GM15510 (cell line): ENCODE data around the gene GPR156.

Experiments
- POLR2A ChIP-seq: IDR thresholded peaks from 3 replicates; pipeline ENCODE4 v1.6.1; 2011; ENCODE audit warnings: borderline replicate concordance; ENCODE audit not compliant: insufficient read length; ENCODE audit errors: extremely low read depth

Gene GPR156

DNA sequence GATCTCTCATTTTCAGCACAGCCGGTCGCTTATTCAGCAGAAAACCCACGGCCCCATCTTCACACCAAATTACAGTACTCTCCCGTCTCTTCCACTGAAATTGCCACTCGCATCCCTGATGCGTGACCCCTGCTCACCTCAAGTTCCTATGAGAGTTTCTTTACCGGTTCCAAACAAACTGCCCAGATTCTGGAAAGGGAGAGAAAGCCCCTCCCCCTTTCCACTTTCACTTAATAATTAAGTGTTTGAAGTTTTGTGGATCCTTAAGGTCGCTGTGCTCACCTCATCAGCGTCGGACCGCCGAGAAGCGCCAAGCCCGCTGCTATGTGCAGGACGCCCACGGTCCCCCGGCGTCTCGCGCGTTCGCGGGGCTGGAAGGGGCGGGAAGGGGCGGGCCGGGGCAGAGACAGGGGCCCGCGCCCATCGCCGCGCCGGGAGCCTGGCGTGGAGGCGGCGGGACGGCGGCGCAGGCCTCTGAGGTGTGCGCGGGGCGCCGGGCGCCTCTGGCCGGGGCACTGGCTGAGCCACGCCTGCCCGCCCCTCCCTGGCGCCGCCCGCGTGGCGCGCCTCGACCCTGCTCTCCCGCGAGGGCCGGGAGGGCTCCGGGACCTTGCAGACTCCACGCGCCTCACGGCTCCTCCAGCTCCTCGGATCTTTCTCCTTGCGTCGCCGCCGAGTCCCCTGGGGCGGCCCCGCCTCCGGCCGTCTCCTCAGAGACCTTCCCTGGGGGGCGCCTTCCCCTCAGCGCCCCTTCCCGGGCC lies at the start of gene GPR156:
GPR156 (minus strand) TSS at position 476 of the 761 bp plus-strand sequence. CDS start 41,124 bp downstream, outside the sequence.
- TF ChIP-seq POLR2A, result no peak

DNA sequence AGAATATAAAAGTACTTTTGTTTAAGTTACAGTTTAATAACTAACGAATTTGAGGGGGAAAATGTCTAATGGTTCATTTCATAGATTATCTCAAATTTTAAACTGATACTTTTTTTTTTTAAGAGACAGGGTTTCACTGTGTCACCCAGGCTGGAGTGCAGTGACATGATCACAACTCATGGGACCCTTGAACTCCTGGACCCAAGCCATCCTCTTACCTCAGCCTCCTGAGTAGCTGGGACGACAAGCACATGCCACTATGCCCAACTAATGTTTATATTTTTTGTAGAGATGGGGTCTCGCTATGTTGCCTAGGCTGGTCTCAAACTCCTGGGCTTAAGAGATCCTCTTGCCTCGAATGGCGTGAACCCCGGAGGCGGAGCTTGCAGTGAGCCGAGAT lies 47.6 kb upstream of the GPR156 start:
- no peak for TF ChIP-seq POLR2A

DNA sequence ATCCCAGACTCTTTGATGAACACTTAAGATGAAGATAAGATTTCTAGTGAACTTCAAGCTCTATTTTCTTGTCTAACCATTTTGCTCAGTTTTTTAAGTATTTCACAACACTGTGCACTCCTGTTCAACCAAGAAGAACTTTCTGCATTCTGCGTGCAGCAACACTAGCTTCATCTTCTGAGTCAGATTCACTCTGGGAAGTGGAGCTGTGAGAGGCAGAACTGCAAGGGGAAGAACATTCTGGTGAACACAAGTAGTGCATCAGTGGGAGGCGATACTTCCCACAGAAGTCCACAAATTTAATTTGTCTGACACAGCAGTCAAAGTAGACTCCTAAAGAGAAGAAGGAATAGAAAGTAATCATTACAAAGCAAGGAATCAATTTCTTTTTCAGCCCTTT lies 46.1 kb upstream of the GPR156 start:
- TF ChIP-seq POLR2A, result no peak

DNA sequence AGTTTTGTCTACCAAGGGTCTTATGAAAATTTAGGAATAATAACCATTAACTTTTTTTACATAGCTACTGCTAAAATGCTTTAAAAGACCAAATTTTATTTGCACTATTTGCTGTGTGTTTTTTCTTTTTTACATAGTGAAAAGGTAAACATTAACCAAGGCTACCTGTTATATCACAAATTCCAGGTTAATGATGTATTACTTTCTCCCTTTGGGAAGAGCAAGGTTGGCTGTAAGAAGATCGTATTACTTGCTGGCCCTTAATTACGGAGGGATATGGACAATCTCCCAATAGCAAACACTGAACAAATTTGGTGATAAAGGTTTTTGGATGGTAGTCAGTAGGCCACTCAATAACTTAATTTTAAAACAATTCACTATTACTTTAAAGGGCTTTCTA lies 41.8 kb upstream of the GPR156 start:
- no peak for TF ChIP-seq POLR2A

DNA sequence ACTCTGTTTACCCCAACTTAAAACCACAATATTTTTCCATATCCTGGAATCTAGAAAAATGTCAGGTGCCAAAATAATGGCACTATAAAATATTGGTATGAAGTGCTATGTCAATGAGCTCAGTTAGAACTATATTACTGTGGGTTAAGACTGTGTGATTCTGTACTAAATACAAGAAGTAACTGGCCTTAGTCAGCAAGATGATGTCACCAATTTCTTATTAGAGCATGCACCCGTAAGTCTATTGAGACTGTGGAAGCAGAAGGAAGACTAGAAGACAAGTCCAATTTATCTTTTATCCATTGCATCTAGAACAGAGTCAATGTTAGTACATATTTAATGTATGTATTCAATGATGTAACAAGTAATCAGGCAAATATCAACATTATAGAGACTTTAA lies 39.2 kb upstream of the GPR156 start:
- TF ChIP-seq POLR2A, result no peak

DNA sequence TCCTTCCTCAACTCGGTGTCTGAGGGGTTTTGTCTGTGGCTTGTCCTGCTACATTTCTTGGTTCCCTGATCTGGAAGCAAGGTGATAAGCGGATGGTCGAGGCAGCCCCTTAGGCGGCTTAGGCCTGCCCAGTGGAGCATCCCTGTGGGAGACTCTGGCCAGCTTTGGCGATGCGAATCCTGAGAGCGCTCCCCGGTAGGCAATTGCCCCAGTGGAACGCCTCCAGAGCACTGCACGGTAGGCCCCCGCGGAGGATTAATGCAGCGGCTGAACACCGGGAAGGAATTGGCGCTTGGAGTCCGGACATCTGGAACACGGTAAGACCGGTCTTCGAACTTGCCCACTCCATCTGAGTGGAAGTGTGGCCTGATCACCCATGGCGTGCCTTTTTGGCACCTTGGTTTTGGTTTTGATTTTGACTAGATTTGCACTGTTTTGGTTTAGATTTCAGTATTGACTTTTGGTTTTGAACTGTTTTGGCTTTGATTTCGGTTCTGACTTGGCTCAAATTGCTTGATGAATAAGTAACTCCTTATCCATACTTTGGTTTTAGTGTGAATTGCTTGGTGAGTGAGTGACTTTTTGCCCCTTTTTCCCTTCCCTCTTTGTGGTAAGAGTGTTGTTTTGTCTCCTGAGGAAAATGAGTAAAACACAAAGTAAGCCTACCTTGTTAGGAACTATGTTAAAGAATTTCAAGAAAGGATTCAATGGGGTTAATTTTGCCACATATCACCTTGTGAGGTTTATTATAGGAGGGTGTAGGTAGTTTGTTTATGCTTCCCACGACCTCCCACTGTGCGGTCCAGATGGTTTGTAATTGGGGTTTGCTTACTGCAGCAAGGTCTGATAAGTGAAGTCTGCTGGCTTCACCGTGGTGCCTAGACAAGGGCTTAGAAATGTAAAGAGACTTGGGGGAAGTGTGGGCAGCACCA lies 27.1 kb upstream of the GPR156 start:
- no peak for TF ChIP-seq POLR2A

DNA sequence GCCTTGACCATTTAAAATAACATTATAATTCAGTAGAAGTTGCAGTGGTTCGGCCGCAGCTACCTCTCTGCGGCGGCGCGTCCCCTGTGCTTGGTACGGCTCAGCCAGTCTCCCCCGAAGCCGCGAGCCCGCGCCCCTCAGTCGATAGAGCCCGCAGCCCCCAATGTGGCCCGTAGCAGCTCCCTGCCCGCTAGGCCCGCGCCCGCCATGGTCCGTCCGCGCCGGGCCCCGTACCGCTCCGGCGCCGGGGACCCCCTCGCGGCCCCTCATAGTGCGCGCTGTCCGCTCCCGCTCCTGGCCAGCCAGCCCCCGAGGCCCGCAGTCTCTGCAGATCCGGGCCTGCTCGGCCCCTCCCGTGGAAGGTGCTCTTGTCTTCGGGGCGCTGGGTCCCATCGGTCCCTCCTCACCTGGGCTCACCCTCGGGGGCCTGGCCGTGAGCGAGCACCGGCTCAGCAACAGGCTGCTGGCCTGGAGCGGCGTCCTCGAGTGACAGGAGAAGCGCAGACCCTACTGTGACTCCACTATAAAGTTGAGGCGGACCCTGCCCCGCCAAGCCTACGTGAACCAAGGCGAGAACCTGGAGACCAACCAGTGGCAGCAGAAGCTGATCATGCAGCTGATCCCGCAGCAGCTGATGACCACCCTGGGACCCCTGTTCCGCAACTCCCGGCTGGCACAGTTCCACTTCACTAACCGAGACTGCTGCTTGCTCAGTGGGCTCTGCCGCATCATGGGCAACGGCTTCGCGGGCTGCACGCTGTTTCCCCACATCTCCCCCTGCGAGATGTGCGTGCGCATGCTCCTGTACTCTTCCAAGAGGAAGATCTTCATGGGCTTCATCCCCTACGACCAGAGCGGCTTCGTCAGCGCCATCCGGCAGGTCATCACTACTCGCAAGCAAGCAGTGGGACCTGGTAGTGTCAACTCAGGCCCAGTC lies 21.8 kb upstream of the GPR156 start:
- no peak for TF ChIP-seq POLR2A

DNA sequence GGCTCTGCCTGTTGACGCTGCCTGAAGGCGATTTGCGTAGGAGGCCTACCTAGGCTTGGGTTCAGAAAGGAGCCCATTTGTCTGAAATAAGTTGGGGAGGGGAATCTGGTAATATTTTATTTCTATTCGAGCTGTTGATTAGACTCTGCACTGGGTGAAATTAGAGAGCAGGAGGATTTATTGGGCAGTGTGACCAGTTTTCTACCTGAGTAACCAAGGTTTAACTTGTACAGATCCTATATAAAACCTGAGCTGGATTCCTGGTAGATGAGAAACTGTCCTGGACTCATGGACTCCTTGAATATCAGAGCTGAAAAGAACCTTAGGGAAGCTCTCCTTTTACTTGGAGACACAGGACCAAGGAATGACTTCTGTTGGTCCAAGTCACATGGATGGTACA lies 19.6 kb upstream of the GPR156 start:
- no peak for TF ChIP-seq POLR2A

DNA sequence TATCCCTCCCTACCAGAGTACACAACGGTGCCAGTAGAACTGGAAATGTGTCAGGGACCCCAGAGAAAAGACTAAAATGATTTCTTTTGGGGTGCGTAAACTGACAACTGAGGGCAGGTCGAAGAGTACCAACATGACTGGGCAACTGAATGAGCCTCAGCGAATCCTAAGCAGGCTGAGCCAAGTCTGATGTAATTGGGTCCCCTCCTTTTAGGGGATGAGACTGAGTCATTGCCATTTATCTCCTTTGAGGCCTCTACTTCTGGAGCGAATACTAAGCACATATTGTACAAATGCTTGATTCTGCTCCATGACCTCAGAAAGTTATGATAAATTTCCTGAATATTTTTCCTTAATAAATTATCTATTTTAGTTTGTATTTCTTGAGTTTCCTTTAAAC lies 17.3 kb upstream of the GPR156 start:
- no peak for TF ChIP-seq POLR2A

DNA sequence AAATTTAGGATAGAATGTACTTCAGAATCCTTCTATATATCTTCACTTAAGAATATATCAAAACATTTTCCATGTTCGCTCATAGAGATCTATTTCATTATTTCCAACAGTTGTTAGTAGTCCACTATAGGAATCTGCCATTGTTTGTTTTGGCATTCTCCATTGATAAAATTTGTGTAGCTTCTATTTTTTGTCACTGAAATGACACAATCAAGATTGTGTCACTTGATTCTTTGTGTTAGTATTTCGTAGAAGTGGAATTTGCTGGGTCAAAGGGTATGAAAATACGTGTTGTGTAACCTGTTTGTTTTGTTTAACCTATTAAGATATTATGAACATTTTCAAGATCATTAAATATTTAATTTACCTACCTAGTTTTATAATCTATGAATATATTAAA lies 15.9 kb upstream of the GPR156 start:
- TF ChIP-seq POLR2A, result no peak

DNA sequence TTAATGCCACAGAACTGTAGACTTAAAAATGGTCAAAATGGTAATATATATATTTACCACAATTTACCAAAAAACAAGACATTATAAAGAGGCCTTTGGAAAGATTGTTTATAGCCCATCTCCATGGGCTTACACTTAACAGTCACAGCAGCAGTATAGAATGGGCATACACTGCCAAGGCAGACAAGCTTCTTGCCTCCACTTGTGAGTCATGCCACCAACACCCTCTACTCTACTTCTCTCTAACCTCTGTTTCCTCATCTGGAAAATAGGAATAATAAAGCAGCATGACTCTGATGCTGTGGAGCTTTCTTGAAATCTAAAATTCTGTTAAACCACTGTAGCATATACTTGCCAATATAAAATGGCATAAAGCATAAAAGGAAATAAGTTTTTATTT lies 14.4 kb upstream of the GPR156 start:
- no peak for TF ChIP-seq POLR2A

DNA sequence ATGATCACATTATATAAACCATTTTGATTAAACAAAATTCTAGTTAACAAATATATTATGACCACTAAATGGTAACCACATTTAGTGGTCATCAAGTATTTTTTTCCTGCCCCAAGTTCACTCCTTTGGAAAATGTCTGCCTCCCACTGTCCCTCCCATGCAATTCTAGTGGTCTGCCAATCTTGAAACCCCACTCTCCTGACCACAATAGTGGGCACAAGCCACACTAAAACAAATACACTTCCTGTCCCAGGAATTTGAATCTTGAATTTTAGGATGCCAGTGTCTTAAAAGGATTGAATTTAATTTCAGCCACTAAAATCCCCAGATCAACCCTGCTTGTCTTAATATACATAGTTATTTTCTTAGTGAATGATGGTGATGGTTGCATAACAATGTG lies 14.0 kb upstream of the GPR156 start:
- no peak for TF ChIP-seq POLR2A

DNA sequence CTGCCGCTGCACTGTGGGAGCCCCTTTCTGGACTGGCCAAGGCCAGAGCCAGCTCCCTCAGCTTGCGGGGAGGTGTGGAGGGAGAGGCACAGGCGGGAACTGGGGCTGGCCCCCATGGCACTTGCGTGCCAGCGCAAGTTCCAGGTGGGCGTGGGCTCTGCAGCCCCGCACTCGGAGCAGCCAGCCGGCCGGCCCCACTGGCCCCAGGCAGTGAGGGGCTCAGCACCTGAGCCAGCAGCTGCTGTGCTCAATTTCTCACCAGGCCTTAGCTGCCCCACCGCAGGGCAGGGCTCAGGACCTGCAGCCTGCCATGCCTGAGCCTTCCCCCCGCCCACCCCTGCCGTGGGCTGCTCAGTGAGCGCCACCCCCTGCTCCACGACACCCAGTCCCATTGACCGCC lies 4.6 kb upstream of the GPR156 start:
- no peak for TF ChIP-seq POLR2A

DNA sequence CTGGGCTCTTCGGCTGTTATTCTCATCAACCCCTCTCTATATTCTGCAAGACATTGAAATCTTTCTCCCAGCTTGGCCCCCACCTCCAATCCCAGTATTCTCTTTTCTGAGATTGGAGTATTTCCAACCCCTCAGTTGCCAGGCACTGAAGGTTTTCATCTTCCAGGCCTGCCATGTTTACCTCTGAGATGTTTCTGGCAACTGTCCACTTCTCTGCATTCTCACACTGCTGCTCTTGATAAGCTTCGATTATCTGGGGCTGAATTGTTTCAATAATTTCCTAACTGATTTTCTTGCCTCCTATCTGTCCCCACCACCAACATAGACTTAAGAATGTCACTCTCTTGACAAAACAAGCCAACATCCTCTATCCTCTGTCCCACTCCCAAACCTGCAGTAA lies 1.4 kb upstream of the GPR156 start:
- no peak for TF ChIP-seq POLR2A

DNA sequence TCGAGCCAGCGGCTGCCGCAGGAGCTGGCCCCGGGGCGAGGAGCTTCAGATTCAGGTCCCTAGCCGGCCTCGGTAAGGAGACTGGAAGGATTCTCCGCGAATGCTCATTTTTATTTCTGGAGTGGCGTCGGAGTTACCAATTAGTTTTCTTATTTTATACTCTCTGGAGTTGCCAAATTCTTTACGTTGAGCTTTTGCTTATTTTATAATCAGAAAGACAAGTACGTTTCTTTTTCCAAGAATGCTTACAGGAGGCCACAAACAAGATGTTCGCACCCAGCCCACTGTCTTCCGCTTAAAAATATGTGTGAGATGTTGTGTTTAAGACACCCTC lies 453 bp upstream of the GPR156 start:
- no peak for TF ChIP-seq POLR2A

DNA sequence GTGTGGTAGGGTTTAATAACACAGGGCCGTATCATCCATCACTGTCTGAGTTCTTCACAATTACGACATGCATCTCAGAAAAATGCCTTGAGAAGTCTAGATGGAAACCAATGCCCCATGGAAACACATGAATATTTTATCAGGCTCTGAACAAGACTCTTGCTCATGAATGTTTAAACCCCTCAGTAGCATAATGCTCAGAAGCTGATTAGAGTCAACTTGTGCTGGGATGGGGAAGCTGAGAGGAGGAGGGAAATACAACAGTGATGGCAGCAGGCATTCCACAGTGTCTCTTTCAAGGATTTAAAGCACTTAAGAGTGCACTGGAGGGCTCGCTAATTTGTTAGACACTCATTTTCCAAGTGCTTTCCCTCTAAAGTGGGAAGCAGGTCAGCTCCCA lies 3.8 kb downstream of the GPR156 start:
- no peak for TF ChIP-seq POLR2A

DNA sequence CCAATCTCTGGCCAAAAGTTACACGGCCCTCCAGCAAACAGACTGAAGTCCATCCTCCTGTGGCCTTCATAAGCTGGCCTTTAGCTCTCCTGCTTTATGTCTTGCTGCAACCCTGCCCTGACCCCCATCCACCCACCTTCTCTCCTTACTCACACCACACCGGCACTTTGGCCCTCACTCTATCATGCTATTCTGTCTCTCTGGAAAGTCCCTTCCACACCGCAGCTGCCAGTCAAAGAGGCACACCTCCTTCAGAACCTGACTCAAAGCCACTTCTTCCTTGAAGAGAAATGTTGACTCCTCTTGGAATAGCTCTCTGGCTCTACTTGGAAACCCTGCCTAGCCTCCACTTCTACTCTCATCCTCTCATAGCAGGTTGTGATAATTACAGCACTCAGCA lies 4.5 kb downstream of the GPR156 start:
- TF ChIP-seq POLR2A, result no peak
